Activated naive CD4-positive, alpha-beta T cell (primary cell): ENCODE measurements around the gene RTN3.
"Not testable (repeated sequence)": the region's sequence is repeated elsewhere in the genome, so short reads cannot be mapped to it uniquely, and the experiment has no call there.

Source experiments
- DNase-seq, 4 experiments: peaks; one replicate each; lab custom pipeline; 2025; lab: John Stamatoyannopoulos, UW

Gene RTN3

DNA sequence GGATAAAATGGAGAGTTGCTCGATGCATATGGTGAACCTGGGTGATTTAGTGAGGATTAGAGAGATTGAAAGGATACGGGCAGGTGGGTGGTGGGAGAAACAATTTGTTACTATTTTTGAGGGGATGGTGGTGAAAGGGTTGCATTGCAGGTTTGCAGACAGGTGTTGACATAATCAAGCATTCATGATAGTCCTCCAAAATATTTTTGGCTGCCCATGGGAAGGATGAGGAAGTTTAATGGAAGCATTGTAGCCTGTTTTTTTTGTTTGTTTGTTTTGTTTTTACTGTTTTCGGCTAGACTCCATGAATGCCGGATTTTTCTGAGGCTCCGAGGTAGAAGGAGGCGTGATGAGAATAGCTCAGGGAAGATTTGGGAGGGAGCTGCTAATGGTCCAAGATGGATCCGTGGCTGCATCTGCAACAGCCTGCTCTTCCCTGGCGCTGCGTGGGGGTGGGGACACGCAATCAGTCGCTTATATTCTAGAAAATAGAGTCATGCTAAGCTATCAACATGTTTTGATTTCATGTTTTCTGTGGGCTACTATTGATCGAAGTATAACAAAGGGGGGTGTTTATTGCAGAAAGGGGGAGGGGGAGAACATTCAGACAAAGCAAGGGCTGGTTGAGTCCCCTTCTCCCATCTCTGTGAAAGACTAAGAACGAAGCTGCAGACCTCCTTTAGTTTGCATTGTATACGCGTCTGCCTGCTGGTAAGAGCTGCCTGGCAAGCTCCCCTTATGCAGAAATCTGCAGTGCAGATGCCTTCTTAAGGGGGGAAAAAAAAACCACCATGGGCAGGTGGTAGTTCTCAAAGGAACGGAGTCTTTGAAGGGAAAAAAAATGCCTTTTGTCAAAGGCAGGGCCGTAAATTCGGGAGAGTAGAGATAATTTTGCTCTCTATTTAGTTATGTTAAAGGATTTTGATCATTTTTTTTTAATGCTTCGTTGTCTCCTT lies 1.0 kb downstream of the RTN3 start:
- no peak for DNase-seq

DNA sequence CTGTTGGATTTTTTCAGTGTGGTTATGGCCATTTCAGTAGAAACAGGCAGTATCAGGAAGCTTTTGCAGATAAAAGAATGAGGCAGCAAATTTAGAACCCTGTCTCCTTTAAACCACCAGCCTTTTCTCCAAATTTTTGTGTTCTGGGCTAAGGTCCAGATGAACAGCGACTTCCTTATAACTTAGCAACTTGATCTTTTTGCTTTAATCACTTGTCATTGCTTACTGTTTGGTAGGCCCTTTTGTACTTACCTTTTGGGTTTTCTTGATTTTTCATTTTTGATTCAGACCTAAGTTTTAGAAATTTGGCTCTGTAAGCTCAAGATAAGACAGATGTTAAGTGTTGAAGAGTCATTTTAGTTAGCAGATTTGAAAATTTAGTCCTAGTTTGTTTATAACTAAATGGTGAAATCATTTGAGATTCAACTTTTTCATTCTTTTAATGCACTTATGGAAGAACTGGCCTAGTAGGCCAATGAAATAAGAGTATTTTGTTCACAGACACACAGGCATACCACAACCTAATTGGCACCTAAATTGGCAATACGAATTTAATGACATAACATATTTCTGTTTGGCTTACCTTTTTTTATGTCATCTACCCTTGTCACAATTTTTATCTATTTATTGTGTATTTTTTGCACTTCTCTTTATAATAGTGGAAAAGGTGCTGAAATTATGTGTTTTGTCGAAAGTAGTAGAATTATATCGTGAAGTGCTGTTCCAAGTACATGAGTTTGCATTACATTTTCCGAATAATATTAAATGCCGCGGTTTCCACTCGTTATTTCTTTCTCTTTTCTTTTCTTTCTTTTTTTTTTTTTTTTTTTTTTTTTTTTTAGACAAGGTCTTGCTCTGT lies 2.1 kb downstream of the RTN3 start:
- DNase-seq = no peak

DNA sequence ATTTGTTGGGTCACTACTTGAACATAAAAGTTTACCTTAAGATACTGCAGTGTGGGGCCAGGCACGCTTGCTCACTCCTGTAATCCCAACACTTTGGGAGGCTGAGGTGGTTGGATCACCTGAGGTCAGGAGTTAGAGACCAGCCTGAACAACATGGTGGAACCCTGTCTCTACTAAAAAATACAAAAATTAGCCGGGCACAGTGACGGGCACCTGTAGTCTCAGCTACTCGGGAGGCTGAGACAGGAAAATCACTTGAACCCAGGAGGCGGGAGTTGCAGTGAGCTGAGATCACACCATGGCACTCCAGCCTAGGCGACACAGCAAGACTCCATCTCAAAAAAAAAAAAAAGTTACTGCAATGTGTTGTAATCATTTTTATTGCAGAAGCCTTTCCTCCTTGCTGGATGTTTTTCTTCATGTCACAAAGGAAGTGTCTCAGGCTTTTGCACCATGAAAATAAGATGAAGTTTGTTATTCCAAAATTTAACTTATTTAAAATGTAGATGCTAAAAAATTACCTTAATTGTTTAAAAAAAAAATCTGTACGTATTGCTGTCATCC lies 3.9 kb downstream of the RTN3 start:
- not testable (repeated sequence) for DNase-seq

DNA sequence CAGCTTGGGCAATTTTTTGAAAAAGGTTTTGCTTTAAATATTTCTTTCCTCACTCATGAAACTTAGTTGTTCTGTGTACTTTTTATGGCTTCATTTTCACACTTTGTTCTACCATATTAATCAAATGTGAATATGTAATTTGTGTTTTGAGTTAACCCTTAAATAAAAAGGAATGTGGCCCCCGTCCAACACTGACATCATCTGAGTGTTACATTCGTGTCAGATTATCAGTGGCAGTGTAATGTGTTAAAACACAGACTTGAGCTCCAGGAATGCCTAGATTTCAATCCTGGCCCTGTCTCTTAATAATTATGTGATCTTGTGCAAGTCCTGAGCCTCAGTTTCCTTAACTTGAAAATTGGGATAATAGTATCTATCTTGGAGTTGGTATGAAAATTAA lies 5.6 kb downstream of the RTN3 start:
- DNase-seq = no peak

DNA sequence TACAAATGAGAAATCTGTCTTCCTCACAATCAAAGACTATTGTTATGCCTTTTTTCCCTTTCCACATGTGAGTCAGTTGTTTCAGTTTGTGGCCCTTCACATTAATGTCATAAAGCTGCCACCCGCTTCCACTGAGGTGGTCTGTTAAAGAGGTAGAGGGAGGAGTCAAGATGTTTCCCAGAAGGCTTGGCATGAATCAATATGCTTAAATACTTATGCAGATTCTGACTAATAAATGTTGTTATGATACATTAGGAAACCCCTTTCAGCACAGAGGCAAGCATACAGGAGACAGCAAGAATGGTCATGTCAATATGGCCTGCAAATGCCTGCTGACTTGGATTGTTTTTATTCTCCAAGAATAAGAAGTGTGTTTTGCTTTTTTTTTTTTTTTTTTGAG lies 6.5 kb downstream of the RTN3 start:
- no peak for DNase-seq

DNA sequence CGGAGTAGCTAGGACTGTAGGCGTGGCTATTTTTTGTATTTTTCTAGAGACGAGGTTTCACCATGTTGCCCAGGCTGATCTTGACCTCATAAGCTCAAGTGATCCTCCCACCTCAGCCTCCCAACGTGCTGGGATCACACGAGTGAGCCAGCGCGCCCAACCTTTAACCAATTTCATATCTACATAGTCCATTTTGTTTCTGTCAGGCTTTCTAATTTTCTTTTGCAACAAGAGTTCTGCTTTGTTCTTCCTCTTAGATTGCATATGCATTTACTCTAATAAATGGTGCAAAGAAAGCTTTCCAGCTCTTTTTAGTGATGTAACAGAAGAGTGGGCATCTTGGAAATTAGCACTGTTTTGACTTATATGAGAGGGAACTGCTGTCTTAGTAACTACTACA lies 13.3 kb downstream of the RTN3 start:
- no peak for DNase-seq

DNA sequence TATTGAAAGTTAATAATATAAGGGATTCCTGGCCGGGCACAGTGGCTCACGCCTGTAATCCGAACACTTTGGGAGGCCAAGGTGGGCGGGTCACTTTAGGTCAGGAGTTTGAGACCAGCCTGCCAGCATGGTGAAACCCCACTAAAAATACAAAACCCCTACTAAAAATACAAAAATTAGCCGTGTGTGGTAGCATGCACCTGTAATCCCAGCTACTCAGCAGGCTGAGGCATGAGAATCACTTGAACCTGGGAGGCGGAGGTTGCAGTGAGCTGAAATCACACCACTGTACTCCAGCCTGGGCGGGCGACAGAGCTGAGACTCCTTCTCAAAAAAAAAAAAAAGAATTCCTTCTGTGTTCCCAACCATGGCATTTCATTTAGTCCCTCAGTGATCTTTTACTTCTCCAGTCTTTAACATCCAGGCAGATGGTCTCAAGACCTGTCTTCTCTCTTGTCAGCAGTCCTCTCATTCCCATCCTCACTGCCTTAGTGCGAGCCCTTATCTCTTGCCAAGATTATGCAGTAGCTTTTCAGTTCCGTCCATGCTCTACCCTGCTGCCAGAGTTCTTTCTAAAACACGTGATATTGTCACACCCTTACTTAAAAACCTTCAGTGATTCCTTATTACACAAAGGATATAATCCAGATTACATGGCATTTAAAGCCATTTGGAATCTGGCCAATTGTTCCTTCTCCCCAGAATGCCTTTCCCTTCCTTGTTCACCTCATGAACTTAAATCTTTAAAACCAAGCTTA lies 17.9 kb downstream of the RTN3 start:
- DNase-seq = no peak

DNA sequence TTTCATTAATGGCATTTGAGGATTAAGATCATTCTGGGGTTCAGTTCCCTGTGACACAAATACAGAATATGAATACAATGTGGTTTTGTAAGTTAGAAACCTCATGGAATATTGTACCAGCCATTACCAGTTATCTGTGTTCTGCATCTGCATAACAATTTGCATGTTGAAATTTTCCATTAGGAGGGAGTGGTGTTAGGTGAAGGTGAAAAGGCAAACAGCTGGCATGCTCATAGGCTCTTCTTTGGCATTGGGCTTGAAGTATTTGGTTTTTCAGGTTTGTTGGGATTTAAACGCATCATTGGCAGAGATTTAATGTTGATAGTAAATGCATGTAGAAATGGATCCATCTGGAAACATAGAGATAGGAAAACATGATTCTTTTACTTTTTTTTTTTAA lies 18.6 kb downstream of the RTN3 start:
- DNase-seq = no peak

DNA sequence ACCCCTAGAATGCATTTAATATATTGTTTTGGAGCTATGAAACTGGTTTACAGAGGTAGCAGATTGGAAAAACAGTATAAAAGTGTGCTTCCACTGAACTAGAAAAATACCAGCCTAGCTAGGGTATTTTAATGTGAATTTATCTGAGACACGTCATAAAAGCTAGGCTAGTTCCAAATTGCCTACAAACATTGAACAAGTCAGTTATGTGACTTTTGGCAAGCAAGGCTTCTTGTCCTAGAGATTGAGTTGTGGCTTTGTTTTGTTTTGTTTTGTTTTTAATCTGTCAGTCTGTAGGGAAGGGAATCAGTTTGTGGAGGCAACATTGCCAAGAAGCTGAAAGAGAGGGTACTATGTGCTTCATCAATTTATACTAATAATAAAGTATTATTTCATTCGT lies 24.2 kb downstream of the RTN3 start:
- DNase-seq = no peak

DNA sequence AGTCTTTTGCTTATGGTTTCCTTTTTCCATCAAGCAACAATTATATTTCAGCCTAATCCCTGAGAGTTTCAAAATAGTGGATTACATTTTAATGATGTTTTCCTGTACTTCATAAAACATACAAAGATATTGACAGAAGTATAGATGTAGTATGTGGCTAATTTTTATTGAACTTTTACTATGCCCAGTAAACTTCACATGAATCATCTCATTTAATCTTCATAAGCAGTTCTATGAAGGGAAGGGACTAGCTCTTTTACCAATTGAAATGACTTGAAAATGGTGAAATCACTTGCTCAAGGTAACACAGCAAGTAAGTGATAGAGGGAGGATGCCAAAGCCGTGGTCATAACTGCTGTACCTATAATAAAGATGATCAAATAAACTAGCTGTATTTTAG lies 27.5 kb downstream of the RTN3 start:
- no peak for DNase-seq

DNA sequence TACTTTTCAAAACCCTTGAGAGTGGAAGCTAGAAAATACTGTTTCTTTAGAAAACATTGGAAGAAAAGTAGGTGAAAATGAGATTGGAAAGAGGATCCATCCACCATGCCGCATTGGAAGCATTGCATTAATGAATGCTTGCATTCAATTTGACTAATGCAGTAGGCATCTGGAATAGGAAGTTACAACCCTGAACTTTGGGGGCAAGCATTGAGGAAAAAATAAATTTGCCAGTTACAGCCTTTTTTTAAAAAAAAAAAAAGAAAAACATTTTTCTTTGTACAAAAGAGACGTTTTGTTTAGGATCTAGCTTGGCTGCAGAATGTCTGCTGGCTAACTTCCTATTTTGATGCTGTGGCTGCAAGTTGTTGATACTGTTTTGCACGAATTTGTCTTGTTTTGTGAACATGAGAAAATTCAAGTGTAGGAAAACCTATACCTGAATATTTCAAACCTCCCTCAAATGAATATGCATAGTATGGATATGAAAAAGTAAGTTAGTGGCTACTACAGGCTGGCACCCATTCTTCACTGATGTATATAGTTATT lies 28.1 kb downstream of the RTN3 start:
- no peak for DNase-seq

DNA sequence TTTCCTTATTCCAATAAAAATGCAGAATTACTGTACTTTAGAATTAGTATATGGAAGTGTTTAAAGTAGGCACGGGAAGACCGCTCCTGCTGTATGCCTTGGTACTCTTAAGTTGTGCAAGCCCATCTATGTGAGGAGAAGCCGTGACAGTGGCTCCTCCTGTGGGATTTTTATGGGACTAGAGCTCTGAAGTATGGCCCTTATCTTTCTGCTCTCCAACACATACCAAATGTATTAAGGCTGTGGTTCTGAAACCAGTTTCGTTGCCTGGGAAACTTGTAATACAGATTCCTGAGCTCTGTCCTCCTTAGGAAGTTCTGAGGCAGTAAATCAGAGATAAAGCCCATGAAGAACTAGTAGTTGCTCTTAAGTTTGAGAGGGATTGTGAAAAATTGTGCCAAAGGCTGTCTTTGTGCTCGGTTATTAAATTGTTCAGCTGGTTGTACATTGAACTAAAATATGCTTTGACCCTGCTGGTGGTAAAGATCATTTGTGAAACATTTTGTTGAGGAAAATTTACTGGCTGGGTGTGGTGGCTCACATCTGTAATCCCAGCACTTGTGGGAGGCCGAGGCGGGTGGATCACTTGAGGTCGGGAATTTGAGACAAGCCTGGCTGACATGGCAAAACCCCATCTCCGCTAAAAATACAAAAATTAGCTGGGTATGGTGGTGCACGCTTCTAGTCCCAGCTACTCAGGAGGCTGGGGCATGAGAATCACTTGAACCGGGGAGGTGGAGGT lies 29.3 kb downstream of the RTN3 start:
- DNase-seq = no peak

DNA sequence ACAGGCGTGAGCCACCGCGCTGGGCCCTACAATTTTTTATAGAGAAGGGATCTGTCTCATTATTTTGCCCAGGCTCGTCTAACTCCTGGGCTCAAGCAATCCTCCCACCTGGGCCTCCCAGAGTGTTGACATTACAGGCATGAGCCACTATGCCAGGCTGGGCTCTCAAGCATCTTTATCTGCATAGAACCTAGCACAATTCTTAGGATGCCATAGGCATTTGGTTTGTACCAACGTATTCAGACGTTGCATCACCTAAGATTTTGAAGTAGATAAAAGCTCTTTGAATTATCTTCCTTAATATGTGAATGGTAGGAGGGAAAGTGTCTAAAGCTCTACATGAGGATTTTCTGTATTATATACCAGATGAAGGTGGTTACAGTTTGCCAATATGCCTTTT lies 30.5 kb downstream of the RTN3 start:
- no peak for DNase-seq

DNA sequence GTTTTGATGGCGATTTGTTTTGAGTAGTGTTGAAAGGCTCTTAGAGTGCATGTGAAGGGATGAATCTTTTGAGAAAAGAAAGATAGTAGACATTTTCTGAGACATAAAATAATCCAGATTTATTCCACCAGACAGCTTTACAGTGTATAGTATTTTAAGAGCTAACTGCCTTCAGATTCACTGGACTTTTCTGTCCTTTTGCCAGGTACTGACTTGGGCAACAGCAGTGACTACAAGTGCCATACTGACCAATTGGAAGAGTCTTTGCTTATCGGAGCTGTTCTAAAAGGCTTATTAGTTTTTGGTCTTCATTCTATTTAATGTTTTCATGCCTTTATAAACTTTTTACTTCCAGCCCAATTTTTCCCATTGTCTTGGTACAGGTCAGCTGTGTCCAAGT lies 32.5 kb downstream of the RTN3 start:
- no peak for DNase-seq

DNA sequence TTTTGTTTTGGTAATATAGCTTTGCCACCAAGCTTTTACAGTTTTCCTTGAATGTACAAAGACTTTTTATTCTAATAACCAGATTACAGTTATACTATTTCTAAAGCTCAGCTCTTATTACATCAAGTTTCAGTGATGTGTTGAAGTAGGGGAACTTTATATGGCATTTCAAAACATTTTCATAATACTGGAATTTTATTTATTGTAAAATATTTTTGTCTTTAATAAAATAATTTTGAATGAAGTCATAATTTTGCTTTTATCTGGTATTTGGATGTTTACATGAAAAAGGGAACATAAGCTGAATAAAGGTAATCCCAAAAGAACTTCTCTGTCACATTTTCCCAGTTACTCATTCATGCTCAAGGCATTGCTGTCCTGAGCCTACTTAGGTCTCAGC lies 34.7 kb downstream of the RTN3 start:
- no peak for DNase-seq

DNA sequence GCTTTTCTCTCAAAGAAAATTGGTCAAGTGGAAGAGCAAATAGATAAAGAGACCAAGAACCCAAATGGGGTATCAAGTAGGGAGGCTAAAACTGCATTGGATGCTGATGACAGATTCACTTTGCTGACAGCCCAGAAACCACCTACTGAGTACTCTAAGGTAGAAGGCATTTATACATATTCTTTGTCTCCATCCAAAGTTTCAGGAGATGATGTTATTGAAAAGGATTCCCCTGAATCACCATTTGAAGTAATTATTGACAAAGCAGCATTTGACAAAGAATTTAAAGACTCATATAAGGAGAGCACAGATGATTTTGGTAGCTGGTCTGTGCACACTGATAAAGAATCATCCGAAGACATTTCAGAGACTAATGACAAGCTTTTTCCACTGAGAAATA lies 37.7 kb downstream of the RTN3 start:
- DNase-seq = no peak

DNA sequence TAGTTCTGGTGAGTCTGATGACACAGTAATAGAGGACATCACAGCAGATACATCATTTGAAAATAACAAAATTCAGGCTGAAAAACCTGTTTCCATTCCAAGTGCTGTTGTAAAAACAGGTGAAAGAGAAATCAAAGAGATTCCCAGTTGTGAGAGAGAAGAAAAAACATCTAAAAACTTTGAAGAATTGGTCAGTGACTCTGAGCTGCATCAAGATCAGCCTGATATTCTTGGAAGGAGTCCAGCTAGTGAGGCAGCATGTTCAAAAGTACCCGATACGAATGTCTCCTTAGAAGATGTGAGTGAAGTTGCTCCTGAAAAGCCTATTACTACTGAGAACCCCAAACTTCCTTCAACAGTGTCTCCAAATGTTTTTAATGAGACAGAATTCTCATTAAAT lies 38.7 kb downstream of the RTN3 start:
- no peak for DNase-seq

DNA sequence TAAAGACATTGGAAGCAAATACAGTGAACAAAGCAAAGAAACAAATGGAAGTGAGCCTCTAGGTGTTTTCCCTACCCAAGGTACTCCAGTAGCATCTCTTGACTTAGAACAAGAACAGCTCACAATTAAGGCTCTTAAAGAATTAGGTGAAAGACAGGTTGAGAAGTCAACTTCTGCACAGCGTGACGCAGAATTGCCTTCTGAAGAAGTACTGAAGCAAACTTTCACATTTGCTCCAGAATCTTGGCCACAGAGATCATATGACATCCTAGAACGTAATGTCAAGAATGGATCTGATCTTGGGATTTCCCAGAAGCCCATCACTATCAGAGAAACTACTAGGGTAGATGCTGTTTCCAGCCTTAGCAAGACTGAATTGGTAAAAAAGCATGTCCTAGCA lies 39.3 kb downstream of the RTN3 start:
- DNase-seq = no peak

DNA sequence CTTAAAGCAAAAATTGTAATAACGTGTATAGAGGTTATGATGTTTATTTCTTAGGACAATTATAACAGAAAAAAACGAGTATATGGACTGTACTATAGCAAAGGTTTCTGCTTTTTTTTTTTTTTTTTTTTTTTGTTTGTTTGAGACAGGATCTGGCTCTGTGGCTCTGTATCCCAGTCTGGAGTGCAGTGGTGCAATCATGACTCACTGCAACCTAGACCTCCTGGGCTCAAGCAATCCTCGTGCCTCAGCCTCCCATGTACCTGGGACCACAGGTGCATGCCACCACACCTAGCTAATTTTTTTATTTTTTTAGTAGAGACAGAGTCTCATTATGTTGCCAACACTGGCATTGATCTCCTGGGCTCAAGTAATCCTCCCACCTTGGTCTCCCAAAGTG lies 48.0 kb downstream of the RTN3 start:
- no peak for DNase-seq

DNA sequence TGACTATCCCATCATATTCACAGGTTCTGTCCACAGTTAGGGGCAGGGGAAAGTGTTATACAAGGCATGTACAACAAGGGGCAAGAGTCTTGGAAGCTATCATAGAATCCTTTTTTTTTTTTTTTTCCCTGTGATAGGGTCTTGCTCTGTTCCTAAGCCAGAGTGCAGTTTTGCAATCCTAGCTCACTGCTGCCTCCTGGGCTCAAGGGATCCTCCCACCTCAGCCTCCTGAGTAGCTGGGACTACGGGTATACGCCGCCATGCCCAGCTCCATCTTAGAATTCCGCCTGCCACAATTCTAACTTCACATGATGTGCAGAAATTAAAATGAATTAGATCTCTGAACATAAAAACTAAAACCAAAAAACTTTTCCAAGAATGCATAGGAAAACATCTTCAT lies 55.6 kb downstream of the RTN3 start:
- DNase-seq = no peak

DNA sequence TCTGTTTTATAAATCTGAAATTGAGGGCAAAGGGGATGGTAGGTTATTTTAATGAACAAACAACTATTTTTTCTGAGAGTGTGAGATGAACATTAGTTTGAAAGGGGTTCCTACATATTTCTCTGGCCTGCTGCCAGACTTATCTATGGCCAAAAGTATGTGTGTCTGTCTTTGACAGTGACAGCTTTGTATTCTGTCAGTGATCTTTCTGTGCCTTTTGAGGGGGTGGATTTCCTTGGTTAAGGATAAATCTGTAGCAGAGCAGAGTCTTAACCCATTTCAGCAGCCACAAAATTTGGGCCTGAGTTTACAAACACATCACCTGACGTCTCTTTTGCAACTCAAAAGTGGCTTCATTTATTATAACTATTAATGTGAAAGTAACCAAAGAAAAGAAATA lies 56.4 kb downstream of the RTN3 start:
- no peak for DNase-seq
